HG03457 (cell line): ENCODE data around the gene AKR1C1.
"Not testable (repeated sequence)": the region's sequence is repeated elsewhere in the genome, so short reads cannot be mapped to it uniquely, and the experiment has no call there.

Source experiments
- ATAC-seq: cut with Tn5 transposase; IDR thresholded peaks from one replicate; pipeline ENCODE4 v1.9.1; 2021; ENCODE audit warnings: moderate number of reproducible peaks; ENCODE audit not compliant: unreplicated experiment

Gene AKR1C1

DNA sequence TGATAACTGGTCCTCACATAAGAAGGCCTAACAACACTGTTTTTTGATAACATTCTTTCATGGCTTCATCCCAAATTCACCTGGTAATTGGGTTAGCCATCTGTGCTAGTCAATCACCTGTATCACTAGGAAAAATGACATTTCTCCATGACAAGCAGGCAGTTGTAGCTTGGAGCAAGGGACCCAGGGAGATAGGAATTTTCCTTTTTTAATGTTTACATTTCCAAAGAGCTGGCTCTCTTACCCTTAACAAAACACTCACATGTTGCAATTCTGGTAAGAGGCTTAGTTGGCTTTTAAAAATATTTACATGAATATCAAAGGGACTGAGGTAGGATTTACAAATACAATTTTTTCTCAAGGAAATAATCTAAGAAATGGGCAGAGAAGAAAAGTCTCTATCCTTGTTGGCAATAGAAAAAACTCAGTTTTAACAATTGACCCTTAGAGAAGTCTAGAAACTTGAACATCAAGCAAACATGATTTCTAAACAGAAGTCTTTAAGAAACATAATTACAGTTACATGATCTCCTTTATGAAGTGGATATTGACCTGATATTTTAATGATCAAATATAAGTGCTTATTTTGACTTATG is 16.1 kb upstream of the AKR1C1 start:
- no peak for ATAC-seq

DNA sequence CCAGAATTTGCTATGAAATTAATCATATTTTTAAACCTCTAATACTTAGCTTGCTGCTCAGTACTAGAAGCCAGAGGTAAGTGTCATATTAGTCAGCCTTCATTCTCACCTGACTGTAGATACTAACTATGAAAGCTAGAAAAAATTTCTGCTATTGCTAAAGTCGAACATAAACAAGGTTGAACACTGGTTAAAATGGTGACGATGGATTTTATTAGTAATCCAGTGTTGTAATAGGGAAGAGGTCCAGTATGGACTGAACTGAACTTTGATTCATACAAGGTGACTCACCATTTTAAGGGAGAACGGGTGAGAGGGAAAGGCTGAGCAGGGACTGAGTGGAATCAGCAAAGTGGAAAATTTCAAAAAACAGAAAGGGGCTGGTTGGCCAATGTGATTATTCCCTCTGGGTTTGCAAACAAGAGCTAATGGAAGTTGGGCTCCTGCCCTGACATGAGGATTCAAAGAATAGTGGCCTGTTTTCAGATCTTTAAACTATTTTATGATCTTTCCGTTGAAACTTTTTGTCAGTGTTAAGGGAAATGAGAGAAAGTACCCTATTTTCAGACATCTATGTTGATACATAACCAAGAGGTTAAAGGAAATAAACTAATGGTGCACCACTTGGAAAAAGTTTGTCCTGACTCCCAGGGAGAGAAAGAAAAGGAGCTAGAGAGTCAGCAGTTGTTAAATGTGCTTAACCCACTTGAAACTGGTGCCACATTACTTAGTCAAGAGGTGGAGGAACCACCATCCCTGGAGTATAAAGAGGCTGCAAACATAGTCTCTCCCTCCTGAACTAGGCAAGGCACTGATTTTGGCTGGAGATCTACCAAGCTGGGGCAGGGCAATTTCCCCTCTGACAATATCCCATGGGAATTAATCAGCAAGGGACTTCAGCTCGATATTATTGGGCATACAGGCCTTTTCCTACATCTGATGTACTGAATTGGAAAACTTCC is 15.3 kb upstream of the AKR1C1 start:
- no peak for ATAC-seq

DNA sequence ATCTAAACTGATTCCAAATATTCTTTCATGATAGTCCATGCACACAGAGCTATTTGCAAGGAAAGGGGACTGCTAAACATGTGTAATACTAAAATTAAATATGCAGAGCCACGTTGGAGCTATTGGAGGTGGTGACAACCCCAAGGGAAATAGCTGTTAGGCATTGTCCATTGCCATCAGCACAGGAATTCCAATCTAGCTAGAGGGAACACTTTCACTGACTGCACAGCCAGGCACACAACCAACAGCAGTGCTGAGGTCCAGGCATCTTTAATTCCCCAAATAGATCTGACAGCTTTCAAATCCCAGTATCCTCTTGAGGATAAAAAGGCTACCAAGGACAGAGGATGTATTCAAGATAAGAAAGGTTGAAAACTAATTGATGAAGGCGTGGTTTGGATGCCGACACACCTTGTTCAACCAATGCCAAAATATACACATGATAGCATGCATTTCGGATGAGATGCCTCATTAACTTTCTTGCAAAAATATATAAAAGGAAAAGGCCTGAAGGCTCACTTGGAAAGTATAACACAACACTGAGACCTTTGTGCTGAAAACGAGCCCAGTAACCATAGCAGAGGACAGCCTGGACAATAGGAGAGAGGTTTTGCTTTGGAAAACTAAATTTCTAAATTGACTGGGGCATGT is 11.6 kb upstream of the AKR1C1 start:
- ATAC-seq = not testable (repeated sequence)

DNA sequence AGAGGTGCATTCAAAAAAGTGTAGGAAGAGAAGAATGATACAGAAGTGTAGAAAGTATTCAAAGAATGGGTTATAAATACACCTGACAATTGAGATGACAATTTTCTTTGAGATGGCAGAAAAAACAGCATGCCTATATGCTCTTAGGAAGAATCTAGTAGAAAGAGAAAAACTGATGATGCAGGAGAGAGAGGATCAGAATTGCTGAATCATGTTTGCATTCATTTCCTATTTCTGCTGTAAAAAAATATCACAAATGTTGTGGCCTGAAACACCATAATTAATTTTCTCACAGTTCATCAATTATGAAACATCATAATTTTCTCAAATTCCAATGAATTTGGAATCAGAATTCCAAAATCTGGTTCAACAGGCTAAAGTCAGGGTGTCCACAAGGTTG is 9.8 kb upstream of the AKR1C1 start:
- no peak for ATAC-seq

DNA sequence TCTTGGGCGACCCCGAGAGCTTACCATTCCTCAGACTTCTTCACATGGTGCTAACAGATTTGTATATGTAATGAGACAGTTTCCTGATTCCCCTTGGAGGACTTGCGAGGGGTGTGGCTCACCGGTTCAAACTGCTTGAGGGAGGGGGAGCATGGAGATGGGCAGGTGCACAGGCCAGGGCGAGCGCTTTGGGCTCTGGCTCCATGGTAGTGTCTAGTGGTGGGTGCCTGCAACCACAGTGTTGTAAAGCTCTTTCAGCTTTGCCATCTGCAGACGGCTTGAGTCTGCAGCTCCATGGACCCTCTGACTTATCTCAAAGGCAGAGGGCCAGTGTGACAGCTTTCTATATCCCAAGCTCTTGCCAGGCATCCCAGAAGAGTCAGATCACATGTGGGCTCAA is 7.1 kb upstream of the AKR1C1 start:
- not testable (repeated sequence) for ATAC-seq

DNA sequence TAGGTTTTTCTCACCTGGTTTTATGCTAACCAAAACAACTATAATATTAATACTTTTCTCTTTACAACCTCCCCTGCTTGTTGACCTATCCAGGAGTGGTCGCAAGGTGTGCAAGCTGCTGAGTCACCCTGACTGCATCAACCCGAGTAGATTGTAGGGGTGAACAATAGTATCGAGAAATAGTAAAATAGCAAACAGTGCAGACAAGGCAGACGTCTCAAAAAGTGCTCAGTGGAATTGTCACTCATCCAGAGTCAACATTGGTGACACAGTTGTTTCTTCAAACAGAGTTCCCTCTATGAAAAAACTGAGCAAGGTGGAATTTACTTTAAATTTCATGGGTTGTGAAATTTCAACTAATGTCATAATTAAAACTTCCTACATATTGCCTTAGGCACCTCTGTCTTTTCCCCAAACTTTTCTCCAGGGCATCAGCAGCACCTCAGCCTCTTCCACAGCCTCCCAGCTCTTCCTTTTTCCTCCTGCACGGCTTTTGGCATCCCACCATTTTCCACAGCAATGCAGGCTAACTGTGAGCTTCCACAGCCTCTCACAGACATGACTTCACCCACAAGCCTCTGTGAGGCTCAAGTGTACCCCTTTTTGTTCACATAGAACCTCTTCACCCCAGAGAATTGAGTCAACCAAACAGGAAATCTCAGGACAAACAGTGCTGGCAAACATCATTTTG is 6.1 kb upstream of the AKR1C1 start:
- not testable (repeated sequence) for ATAC-seq

DNA sequence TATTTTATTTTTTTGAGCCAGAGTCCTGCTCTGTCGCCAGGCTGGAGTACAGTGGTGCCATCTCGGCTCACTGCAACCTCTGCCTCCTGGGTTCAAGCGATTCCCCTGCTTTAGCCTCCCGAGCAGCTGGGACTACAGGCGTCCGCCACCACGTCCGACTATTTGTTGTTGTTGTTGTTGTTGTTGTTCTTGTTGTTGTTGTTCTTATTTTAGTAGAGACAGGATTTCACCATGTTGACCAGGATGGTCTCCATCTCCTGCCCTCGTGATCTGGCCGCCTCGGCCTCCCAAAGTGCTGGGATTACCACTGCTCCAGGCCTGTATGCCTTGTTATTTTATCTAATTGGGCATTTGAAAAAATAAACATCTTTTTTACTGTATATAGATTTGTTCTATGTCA is 1.7 kb upstream of the AKR1C1 start:
- not testable (repeated sequence) for ATAC-seq

DNA sequence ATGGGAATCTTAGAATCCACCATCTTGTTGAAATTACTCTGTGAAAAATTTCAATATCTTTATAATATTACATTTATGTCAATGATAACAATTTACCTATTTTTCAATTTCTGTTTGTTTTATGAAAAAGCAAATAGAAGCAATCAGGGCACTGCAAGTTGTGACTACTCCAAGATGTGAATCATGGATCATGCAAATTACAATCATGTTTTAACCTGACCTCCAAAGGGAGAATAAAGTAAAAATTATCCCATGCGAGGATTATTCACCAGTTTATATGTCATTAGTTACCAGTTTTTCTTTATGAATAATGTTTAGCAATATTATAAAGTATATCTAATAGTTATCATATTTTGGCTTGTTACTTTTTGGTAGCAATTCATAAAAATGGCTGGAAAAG is 907 bp upstream of the AKR1C1 start:
- not testable (repeated sequence) for ATAC-seq

DNA sequence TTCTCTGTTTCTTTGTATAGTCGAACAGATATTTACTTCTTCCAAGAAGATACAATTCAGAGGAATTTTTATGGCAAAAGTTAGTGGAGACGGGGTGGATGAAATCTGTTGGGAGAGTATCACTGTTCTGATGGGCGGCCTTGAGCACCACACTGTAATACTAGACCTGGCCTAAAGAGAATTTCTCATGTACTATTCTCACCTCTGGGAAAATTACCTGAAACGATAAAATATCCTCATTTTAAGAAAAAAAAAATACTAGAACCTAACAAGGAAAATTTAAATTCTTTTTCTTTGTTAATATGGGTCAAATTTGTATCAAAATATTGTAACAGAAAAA is 570 bp downstream of the AKR1C1 start:
- ATAC-seq = not testable (repeated sequence)

DNA sequence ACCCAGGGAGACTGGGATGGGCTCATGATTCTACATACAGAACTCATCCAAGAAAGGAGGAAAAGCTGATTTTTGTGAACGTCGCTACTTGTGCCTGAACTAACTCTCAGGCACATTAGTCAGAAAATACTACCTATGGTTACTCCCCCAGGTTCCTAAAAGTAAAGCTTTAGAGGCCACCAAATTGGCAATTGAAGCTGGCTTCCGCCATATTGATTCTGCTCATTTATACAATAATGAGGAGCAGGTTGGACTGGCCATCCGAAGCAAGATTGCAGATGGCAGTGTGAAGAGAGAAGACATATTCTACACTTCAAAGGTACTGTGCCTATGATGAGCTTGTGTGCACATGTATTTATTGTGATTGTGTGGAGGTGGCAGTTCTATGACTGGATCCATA is 2.5 kb downstream of the AKR1C1 start:
- ATAC-seq = not testable (repeated sequence)

DNA sequence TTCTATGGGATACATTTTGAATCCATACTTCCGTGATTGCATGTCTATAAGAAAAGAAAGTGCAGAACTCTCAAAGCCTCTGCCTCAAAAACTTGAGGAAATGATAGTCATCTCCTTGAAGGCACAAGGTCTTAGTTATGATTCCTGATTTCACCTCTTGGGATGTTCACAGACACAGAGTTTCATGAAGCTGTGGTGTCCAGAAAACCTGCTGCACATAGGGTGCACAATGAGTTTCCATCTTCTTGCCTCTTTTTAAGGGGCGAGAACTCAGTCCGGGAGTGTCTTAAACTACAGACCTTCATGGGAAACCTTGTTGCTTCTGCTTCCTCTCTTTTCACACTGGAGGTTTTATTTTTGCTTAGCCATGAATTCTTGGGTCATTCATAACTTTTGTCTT is 4.0 kb downstream of the AKR1C1 start:
- ATAC-seq = not testable (repeated sequence)

DNA sequence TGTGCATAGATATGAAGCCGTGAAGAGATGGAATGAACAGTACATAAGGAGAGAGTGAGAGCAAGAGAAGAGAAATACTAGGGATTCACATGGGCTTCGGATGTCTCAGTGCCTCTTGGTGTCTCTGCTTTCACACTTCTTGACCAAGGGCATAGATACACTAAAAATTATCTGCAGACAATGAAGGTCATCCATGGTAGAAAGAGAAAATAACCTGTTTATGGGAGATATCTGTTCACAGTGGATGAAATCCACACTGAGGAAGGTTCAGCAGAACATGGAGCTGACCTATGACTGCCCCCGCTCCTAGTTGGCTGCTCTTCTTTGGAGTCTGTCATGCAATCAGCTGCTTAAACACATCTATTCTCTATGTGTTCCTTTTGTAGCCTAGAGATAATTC is 6.1 kb downstream of the AKR1C1 start:
- ATAC-seq = not testable (repeated sequence)

DNA sequence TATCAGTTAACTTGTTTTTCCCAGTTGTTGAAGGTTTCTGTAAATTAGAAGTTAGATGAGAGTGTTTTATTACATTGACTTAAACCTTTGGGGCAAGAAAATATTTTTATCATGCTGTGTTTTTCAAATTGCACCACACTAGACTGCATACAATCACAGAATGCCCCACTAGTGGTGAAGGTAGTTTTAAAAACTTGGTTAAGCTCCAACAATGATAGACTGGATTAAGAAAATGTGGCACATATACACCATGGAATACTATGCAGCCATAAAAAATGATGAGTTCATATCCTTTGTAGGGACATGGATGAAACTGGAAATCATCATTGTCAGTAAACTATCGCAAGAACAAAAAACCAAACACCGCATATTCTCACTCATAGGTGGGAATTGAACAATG is 7.1 kb downstream of the AKR1C1 start:
- not testable (repeated sequence) for ATAC-seq

DNA sequence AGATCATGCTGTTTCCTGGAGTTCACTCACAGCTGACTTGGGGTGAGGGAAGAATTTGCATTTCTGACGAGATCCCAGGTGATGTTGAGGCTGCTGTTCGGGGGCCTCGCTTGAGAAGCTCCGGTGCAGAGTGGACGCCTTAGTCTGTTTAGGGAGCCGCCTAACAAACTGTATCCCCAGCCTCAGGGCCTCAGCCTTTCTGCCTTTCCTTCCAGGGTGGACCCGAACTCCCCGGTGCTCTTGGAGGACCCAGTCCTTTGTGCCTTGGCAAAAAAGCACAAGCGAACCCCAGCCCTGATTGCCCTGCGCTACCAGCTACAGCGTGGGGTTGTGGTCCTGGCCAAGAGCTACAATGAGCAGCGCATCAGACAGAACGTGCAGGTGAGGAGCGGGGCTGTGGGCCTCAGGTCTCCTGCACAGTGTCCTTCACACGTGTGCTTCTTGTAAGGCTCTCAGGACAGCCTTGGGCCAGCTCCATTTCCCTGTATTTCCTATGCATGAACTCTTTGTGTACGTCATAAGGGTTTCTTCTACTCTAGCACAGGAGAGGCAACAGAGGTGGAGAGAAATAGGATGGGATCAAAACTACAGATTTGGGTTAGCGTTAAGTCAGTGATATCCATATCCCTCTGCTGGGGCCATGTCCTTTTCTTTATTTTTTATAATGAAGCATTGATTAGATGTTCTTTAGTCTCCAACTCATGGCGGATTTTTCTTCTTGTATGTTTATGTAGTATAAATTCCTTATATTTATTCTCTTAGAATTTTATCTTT is 9.3 kb downstream of the AKR1C1 start:
- ATAC-seq = not testable (repeated sequence)

DNA sequence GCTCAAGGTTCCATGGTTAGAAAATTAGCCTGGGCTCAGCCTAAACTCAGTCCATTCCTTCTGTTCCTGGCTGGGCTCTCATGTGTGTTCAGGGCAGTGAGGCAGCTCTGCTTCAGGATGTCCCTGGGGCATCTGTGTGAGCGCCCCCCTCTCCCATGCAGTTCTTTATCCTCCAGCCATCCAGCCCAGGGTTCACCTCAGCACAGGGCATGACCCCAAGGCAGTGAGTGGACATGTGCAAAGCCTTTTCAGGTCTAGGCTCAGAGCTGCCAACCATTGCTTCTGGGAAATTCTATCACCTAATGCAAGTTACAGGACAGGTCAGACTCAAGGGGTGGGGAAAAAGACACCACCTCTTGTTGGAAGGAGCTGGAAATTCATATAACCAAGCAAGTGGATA is 10.1 kb downstream of the AKR1C1 start:
- ATAC-seq = not testable (repeated sequence)

DNA sequence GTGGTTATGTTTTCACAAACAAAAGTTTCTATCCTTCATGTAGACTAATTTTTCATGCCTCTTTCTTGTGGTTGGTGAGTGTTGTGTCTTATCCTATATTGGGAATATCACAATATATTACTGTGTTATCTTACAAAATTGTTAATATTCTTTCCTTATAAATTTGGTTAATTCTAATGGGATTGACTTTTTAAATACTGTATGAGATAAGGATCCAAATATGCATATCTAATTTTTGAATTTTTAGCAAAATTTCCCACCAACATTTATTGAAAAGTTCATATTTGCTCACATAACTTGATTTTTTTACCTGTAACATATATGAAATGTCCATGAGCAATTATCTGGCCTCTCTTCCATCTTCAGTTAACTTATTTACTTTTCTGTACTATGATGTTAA is 11.2 kb downstream of the AKR1C1 start:
- ATAC-seq = not testable (repeated sequence)

DNA sequence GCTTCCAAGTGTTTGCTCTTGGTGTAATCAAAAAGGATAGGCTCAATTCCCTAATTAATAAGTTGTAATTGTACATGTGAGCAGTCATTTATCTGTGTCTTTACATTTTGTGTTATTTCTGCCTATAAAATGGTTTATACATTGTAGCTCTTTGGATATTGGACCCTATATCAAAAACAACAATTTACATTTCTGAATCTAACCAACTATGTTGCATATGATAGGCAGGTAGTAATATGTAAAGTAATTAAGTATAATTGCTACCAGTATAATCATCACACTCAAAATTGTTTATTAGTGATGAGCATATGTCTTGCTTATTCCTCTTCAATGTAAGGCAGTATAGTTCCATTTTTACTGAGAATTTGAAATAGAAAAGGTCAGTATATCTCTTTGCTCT is 13.8 kb downstream of the AKR1C1 start:
- no peak for ATAC-seq

DNA sequence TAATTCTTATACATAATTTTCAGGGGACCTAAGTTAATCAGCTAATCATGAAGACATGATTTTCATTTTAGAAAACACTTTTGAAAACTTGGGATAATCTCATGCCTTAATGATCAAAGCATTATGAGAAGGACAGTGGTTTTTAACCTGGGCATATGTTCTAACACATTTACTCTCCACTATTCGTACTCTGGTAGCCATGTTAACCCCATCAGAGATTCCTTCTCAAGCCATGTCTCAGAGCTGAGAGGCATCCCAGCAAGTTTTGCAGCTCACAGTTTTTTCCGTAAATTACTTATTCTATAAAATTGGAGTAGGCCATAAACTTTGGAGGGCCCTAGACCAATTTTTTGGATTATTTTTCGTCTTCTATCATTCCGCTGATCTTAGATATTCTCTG is 15.7 kb downstream of the AKR1C1 start:
- ATAC-seq = no peak

DNA sequence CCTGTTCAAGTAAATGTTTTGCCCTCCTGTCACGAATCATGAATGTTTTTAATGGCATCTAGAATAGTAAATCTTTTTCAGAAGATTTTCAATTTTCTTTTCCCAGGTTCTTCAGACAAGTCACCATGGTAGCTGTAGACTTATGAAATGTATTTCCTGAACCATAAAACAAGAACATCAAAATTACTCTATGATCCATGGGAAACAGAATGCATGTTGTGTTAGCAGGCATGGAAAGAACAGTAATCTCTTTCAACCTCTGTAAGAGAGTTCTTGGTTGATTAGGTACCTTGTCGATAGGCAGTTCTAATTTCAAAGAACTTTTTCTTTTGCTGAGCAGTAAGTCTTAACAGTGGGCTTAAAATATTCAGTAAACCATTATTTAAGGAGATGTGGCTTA is 17.6 kb downstream of the AKR1C1 start:
- ATAC-seq = no peak

DNA sequence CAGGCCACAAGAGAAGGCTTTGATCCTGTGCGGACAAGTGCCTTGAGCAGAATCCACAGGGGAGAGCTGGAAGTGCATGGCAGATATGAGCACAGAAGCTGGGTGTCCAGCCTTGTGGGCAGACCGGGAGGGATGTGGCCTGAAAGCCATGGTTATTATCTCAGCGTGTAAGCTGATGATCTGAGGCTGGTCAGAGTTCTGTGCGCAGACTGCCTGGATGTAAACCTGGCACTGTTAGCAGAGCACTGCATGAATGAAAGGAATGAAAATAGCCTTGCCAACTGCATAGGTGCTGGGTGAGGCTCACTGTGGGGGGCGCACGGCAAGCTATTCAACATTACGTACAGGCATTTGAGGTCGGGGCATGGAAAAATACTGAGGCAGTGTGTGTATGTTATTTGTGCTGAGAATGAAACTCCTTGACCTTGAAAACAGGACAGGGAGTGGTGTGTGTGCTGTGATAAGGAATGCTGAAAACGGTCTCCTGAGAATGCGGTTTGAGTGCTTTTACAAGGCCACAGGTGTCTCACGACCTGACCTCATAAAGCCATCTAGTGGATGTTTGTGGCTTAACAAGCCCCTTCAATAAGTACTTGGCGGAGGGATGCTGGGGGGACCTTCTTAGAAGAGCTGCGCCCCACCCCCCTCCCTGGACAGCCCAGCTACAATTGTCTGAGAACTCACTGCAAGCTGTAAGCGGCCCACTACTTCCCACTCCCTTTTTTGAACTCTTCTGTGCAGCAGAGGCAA is 18.7 kb downstream of the AKR1C1 start:
- no peak for ATAC-seq
